IMR-90 (cell line): ENCODE measurements around the gene AKT1S1. TPM values are rescaled to one million over a fixed set of nuclear protein-coding genes. Genes with fewer than 3 reads are reported as not detected.

Experiments used
- ATAC-seq: fragments of 200-7000 bp; cut with Tn5 transposase; 2 replicates; pipeline ENCODE4 v1.9.1; 2020; ENCODE audit warnings: low read depth, mild to moderate bottlenecking, moderate library complexity
- BruUV-seq: library from RNA; stranded (reverse); fragments of 400-500 nt; replicated peaks from 2 replicates; lab custom pipeline; 2021; lab: Mats Ljungman, UMichigan
- CTCF ChIA-PET: fragments of 300-600 bp; formaldehyde crosslinking; extraction: SDS; loops from one replicate; lab custom pipeline; 2021; ENCODE audit warnings: antibody characterized with exemption; lab: Yijun Ruan, JAX
- POLR2A ChIA-PET: fragments of 300-600 bp; sonication (Branson Sonifier 250); formaldehyde crosslinking; loops from one replicate; lab custom pipeline; 2022; ENCODE audit warnings: antibody characterized with exemption; ENCODE audit not compliant: unreplicated experiment; lab: Charles Lee
- DNase-seq: peaks from one replicate; pipeline ENCODE4 v3.0.0; 2013
- H2AFZ ChIP-seq: replicated peaks from 2 replicates; pipeline ENCODE3; 2013; ENCODE audit warnings: low read length, mild to moderate bottlenecking; ENCODE audit not compliant: poor library complexity
- H2AK5ac ChIP-seq: 2 replicates; pipeline ENCODE4 v1.6.1; 2013; ENCODE audit warnings: low read depth, low read length, inconsistent platforms
- H2AK9ac ChIP-seq: replicated peaks from 2 replicates; pipeline ENCODE3; 2013; ENCODE audit warnings: mild to moderate bottlenecking, low read depth, low read length, moderate library complexity; ENCODE audit not compliant: poor library complexity
- H2BK120ac ChIP-seq: 2 replicates; pipeline ENCODE4 v1.6.1; 2013; ENCODE audit warnings: low read depth, low read length, inconsistent platforms
- H2BK15ac ChIP-seq: 3 replicates; pipeline ENCODE4 v1.6.1; 2013; ENCODE audit warnings: low read depth, low read length, inconsistent platforms
- H2BK20ac ChIP-seq: 2 replicates; pipeline ENCODE4 v1.6.1; 2013; ENCODE audit warnings: low read depth, mild to moderate bottlenecking, inconsistent platforms, low read length, moderate library complexity
- H2BK5ac ChIP-seq: 2 replicates; pipeline ENCODE4 v1.6.1; 2013; ENCODE audit warnings: mild to moderate bottlenecking, low read depth, low read length, inconsistent platforms; ENCODE audit not compliant: poor library complexity, severe bottlenecking
- H3K14ac ChIP-seq: replicated peaks from 2 replicates; pipeline ENCODE4 v1.6.1; 2013; ENCODE audit warnings: low read depth, low read length, inconsistent platforms
- H3K18ac ChIP-seq: 2 replicates; pipeline ENCODE4 v1.6.1; 2013; ENCODE audit warnings: low read depth, low read length, control low read depth
- H3K23ac ChIP-seq: 2 replicates; pipeline ENCODE4 v1.6.1; 2013; ENCODE audit warnings: low read depth, low read length, inconsistent platforms
- H3K27ac ChIP-seq: 2 replicates; pipeline ENCODE4 v1.5.1; 2013; ENCODE audit warnings: mild to moderate bottlenecking, control low read depth, low read length; ENCODE audit not compliant: insufficient read depth
- H3K27me3 ChIP-seq: 2 replicates; pipeline ENCODE4 v1.6.1; 2013; ENCODE audit warnings: low read length; ENCODE audit not compliant: control insufficient read depth, insufficient read depth
- H3K36me3 ChIP-seq: 2 replicates; pipeline ENCODE4 v1.6.1; 2013; ENCODE audit warnings: low read length, mixed read lengths; ENCODE audit not compliant: control insufficient read depth, insufficient read depth
- H3K4ac ChIP-seq: 2 replicates; pipeline ENCODE4 v1.6.1; 2013; ENCODE audit warnings: low read depth, low read length, inconsistent platforms
- H3K4me1 ChIP-seq: 2 replicates; pipeline ENCODE4 v1.6.1; 2013; ENCODE audit warnings: low read length, mixed read lengths; ENCODE audit not compliant: control insufficient read depth, insufficient read depth
- H3K4me2 ChIP-seq: 2 replicates; pipeline ENCODE4 v1.6.1; 2013; ENCODE audit warnings: low read depth, mild to moderate bottlenecking, control low read depth, low read length, moderate library complexity
- H3K4me3 ChIP-seq: 2 replicates; pipeline ENCODE4 v1.5.1; 2013; ENCODE audit warnings: low read depth, mild to moderate bottlenecking, control low read depth, low read length, moderate library complexity; ENCODE audit not compliant: insufficient read depth
- H3K56ac ChIP-seq: 2 replicates; pipeline ENCODE4 v1.6.1; 2013; ENCODE audit warnings: low read length, inconsistent platforms; ENCODE audit not compliant: insufficient read depth; ENCODE audit errors: extremely low read depth
- H3K79me1 ChIP-seq, 2 experiments: 2 replicates each; pipeline ENCODE4 v1.6.1; 2013; ENCODE audit warnings: low read length in 2 of 2, inconsistent platforms in 1 of 2, low read depth in 1 of 2
- H3K9ac ChIP-seq: 2 replicates; pipeline ENCODE4 v1.6.1; 2013; ENCODE audit warnings: low read depth, low read length, control low read depth
- H3K9me1 ChIP-seq: 2 replicates; pipeline ENCODE4 v1.6.1; 2013; ENCODE audit warnings: low read length, inconsistent platforms; ENCODE audit not compliant: insufficient read depth
- H3K9me3 ChIP-seq: 2 replicates; pipeline ENCODE4 v1.6.1; 2013; ENCODE audit warnings: low read length; ENCODE audit not compliant: control insufficient read depth, insufficient read depth
- H4K20me1 ChIP-seq: 2 replicates; pipeline ENCODE4 v1.6.1; 2013; ENCODE audit warnings: low read length, inconsistent platforms; ENCODE audit not compliant: insufficient read depth
- H4K5ac ChIP-seq: 2 replicates; pipeline ENCODE4 v1.6.1; 2013; ENCODE audit warnings: mild to moderate bottlenecking, low read depth, low read length, control low read depth
- H4K8ac ChIP-seq, 2 experiments: 2 replicates each; pipeline ENCODE4 v1.6.1; 2013; ENCODE audit warnings: low read depth in 2 of 2, low read length in 2 of 2, control low read depth in 1 of 2, inconsistent platforms in 1 of 2
- H4K91ac ChIP-seq: 2 replicates; pipeline ENCODE4 v1.6.1; 2013; ENCODE audit warnings: low read depth, low read length, inconsistent platforms; ENCODE audit not compliant: insufficient read depth
- BHLHE40 ChIP-seq: fragments of 150-350 bp; IDR thresholded peaks from 2 replicates; pipeline ENCODE4 v1.6.1; 2016; ENCODE audit warnings: mild to moderate bottlenecking, low read depth, low read length
- CEBPB ChIP-seq: IDR thresholded peaks from 2 replicates; pipeline ENCODE4 v1.6.1; 2012; ENCODE audit warnings: low read depth, low read length, improper control_type of control experiment
- CHD1 ChIP-seq: IDR thresholded peaks from 2 replicates; pipeline ENCODE4 v1.6.1; 2012; ENCODE audit warnings: low read depth, low read length, improper control_type of control experiment
- CTCF ChIP-seq: conservative IDR thresholded peaks from 2 replicates; pipeline ENCODE4 v1.5.1; 2012; ENCODE audit warnings: mild to moderate bottlenecking, low read depth, low read length, improper control_type of control experiment
- ELK1 ChIP-seq: fragments of 150-350 bp; IDR thresholded peaks from 2 replicates; pipeline ENCODE4 v1.6.1; 2016; ENCODE audit warnings: low read depth, mild to moderate bottlenecking, low read length, moderate library complexity, borderline replicate concordance
- FOS ChIP-seq: fragments of 150-350 bp; IDR thresholded peaks from 2 replicates; pipeline ENCODE4 v1.6.1; 2016; ENCODE audit warnings: low read depth, low read length
- MAFK ChIP-seq: IDR thresholded peaks from 2 replicates; pipeline ENCODE4 v1.6.1; 2012; ENCODE audit warnings: low read depth, low read length, improper control_type of control experiment
- MAZ ChIP-seq: IDR thresholded peaks from 2 replicates; pipeline ENCODE4 v1.6.1; 2012; ENCODE audit warnings: low read depth, mild to moderate bottlenecking, low read length, improper control_type of control experiment, moderate library complexity, borderline replicate concordance
- MXI1 ChIP-seq: IDR thresholded peaks from 2 replicates; pipeline ENCODE4 v1.6.1; 2012; ENCODE audit warnings: low read depth, mild to moderate bottlenecking, low read length, moderate library complexity, borderline replicate concordance
- NFE2L2 ChIP-seq: fragments of 150-350 bp; IDR thresholded peaks from 2 replicates; pipeline ENCODE4 v1.6.1; 2016; ENCODE audit warnings: low read depth, mild to moderate bottlenecking, low read length
- POLR2A ChIP-seq: IDR thresholded peaks from 2 replicates; pipeline ENCODE4 v1.6.1; 2012; ENCODE audit warnings: mild to moderate bottlenecking, low read depth, low read length
- RAD21 ChIP-seq: IDR thresholded peaks from 2 replicates; pipeline ENCODE4 v1.6.1; 2012; ENCODE audit warnings: low read length, improper control_type of control experiment
- RCOR1 ChIP-seq: IDR thresholded peaks from 2 replicates; pipeline ENCODE4 v1.6.1; 2012; ENCODE audit warnings: mild to moderate bottlenecking, low read length, improper control_type of control experiment; ENCODE audit not compliant: insufficient replicate concordance
- RFX5 ChIP-seq: IDR thresholded peaks from 2 replicates; pipeline ENCODE4 v1.8.0; 2012; ENCODE audit warnings: low read depth, mild to moderate bottlenecking, low read length, moderate library complexity
- SMC3 ChIP-seq: fragments of 150-350 bp; IDR thresholded peaks from 2 replicates; pipeline ENCODE4 v1.6.1; 2016; ENCODE audit warnings: low read depth, mild to moderate bottlenecking, antibody characterized with exemption, low read length, moderate library complexity
- USF2 ChIP-seq: fragments of 150-350 bp; IDR thresholded peaks from 2 replicates; pipeline ENCODE4 v1.6.1; 2017; ENCODE audit warnings: mild to moderate bottlenecking, antibody characterized with exemption, low read length, low read depth
- WGBS, 2 experiments: methylation state at CpG; one replicate each; pipeline versions ENCODE4 v1.1.5 to v1.1.7; 2013; ENCODE audit warnings: missing lambda C conversion rate in 2 of 2; ENCODE audit not compliant: insufficient read length in 1 of 2; ENCODE audit errors: extremely low coverage in 2 of 2; 5-methylcytosine and 5-hydroxymethylcytosine counted together
- dilution Hi-C: fragments of 300-500 bp; cut with HindIII; formaldehyde crosslinking; loops from one replicate; pipeline ENCODE4 v1.14.3; 2018; ENCODE audit warnings: low sequenced_read_pairs; ENCODE audit not compliant: unreplicated experiment
- in situ Hi-C: fragments of 300-500 bp; cut with MboI; formaldehyde crosslinking; loops from 3 replicates; pipeline ENCODE4 v1.14.3; 2019; ENCODE audit warnings: low sequenced_read_pairs, inconsistent platforms, mixed read lengths
- intact Hi-C: fragments of 100-400 bp; cut with micrococcal nuclease; formaldehyde crosslinking; loops from 2 replicates; pipeline ENCODE4 v1.10.0; 2022
- polyA plus RNA-seq, 3 experiments: library from polyadenylated mRNA; depleted of rRNA; stranded (reverse); fragments of >200 nt; gene quantifications; 2 replicates each; pipeline ENCODE4 v1.2.3, GENCODE V29; 2012; ENCODE audit warnings: low replicate concordance in 1 of 3
- total RNA-seq: library from RNA; depleted of rRNA; stranded (reverse); fragments of >200 nt; gene quantifications from 2 replicates; pipeline ENCODE4 v1.2.3, GENCODE V29; 2012

Gene AKT1S1
- total and polyA plus RNA-seq, 2 of the 4 experiments (the other 2 are of a cell fraction) = 3.6 to 54.4 TPM

- in situ Hi-C loops = no loop called here
- no peak overlapping the region for H2BK5ac ChIP-seq
- CTCF ChIA-PET = no interaction called here
- no peak overlapping the region for H4K5ac ChIP-seq
- TF ChIP-seq ELK1 (no peak), SMC3 (no peak), CTCF (no peak), CEBPB (no peak), RAD21 (no peak), MAZ (no peak), POLR2A (no peak), USF2 (no peak), MAFK (no peak), RFX5 (no peak), CHD1 (no peak), FOS (no peak), NFE2L2 (no peak), BHLHE40 (no peak), MXI1 (no peak), RCOR1 (no peak)
- no peak overlapping the region for H2AFZ ChIP-seq
- dilution Hi-C loops = no loop called here
- H3K9me3 ChIP-seq = no peaks in the 10 kb centered on the region
- H3K4me2 ChIP-seq = no peak overlapping the region
- H4K91ac ChIP-seq = no peak overlapping the region
- DNase-seq (no peak), ATAC-seq (no peak)
- no peak overlapping the region for H4K8ac ChIP-seq
- H3K9me1 ChIP-seq = peaks cover 12% of the 10 kb centered on the region; the same call in 1 of the 2 replicates
- H2BK15ac ChIP-seq = no peak overlapping the region
- H3K4me1 ChIP-seq = no peaks in the 10 kb centered on the region
- H3K9ac ChIP-seq = no peak overlapping the region
- H2BK20ac ChIP-seq = no peak overlapping the region
- no peak overlapping the region for H3K27ac ChIP-seq
- no peak overlapping the region for H2AK9ac ChIP-seq
- TSS peak; percentile 58 for BruUV-seq
- intact Hi-C loops = no loop called here
- no peaks in the 10 kb centered on the region for H3K27me3 ChIP-seq
- H3K14ac ChIP-seq = no peak overlapping the region
- H3K4ac ChIP-seq = no peak overlapping the region
- 98% methylated on average over 13 of the region's 16 CpGs; no CpG with 5 or more reads in 1 of the 2 experiments for WGBS, 2 experiments
- H3K56ac ChIP-seq = no peak overlapping the region
- POLR2A ChIA-PET = no interaction called here
- peaks cover 33% of the 10 kb centered on the region for H3K36me3 ChIP-seq
- no peak overlapping the region for H3K18ac ChIP-seq
- H2AK5ac ChIP-seq = no peak overlapping the region
- no peak overlapping the region for H3K4me3 ChIP-seq
- H3K23ac ChIP-seq = no peak overlapping the region
- no peak overlapping the region for H2BK120ac ChIP-seq
- peaks cover 7 to 52% of the 10 kb centered on the region in 2 experiments; a peak in 3 of 4 replicates for H3K79me1 ChIP-seq
- peaks cover 25% of the 10 kb centered on the region for H4K20me1 ChIP-seq
These were observed 29.9 kb upstream of the AKT1S1 start for GRCh38 chr19:49906879-49907564.
